ENCODE results near the gene LPP. TPM values are rescaled to one million over a fixed set of nuclear protein-coding genes. Genes with fewer than 3 reads are reported as not detected.

LPP gene
- polyA plus RNA-seq, 3 donors = 14.1 to 23.2 (median 15.3) TPM

GRCh38 chr3:188769831-188770230 is 615.9 kb downstream of the LPP start:
- WGBS (ENCODE audit: insufficient coverage) = no CpG with 5 or more reads among the region's 3 CpGs
- DNase-seq = no peak
- Mint-ChIP-seq H3K4me3 (no peak overlapping the region), H3K36me3 (peaks cover 7 to 10% of the 10 kb centered on the region in 2 donors), H3K4me1 (peaks cover 9% of the 10 kb centered on the region), H3K27ac (no peak overlapping the region), H3K27me3 (ENCODE audit: low read depth in 3 of 3) (no peaks in the 10 kb centered on the region), H3K9me3 (peaks cover 0 to 3% (median 0%) of the 10 kb centered on the region in 7 donors)
- no peak overlapping the region for H3K4me3 ChIP-seq (replicated peaks in 1 of 3; ENCODE audit: low read depth in 2 of 3, low read length in 3 of 3)
- no peak overlapping the region for H3K9ac ChIP-seq (ENCODE audit: insufficient read depth, low read length, poor library complexity, severe bottlenecking)
- H4K20me1 ChIP-seq (ENCODE audit: insufficient read depth, low read length) = no peaks in the 10 kb centered on the region
- intact Hi-C loops (cut with micrococcal nuclease) = no loop called here
- no peak overlapping the region for H2AFZ ChIP-seq (ENCODE audit: insufficient read depth, low read depth, low read length, poor library complexity, severe bottlenecking)
- no peaks in the 10 kb centered on the region for H3K79me2 ChIP-seq (ENCODE audit: insufficient read depth, low read length)
- H3K4me2 ChIP-seq (replicated peaks; ENCODE audit: extremely low read depth, low read length, poor library complexity, severe bottlenecking) = no peak overlapping the region
- no peak for TF ChIP-seq CTCF (IDR thresholded peaks at IDR 0.05)
- no peaks in the 10 kb centered on the region for H3K9me3 ChIP-seq (replicated peaks in 1 of 2; ENCODE audit: control insufficient read depth in 1 of 2, insufficient read depth in 1 of 2, low read length in 2 of 2)
- H3K4me1 ChIP-seq (ENCODE audit: control insufficient read depth in 1 of 2, insufficient read depth in 2 of 2, low read length in 2 of 2) = peaks cover 0 to 4% of the 10 kb centered on the region in 2 donors
- H3K27ac ChIP-seq (ENCODE audit: low read depth in 1 of 2, low read length in 2 of 2) = no peak overlapping the region
- H3K27me3 ChIP-seq (ENCODE audit: control insufficient read depth in 2 of 2, insufficient read depth in 2 of 2, low read length in 2 of 2) = no peaks in the 10 kb centered on the region
- H3K36me3 ChIP-seq (replicated peaks in 1 of 2; ENCODE audit: control insufficient read depth in 1 of 2, insufficient read depth in 2 of 2, low read length in 2 of 2) = no peaks in the 10 kb centered on the region

- Mint-ChIP-seq H3K4me1 (peaks cover 5% of the 10 kb centered on the region), H3K4me3 (no peak overlapping the region), H3K27ac (no peak overlapping the region), H3K9me3 (peaks cover 0 to 4% (median 0%) of the 10 kb centered on the region in 7 donors), H3K27me3 (ENCODE audit: low read depth in 3 of 3) (no peaks in the 10 kb centered on the region), H3K36me3 (peaks cover 3 to 10% of the 10 kb centered on the region in 2 donors)
- DNase-seq = no peak
- Histone ChIP-seq H3K79me2 (ENCODE audit: insufficient read depth, low read length) (no peaks in the 10 kb centered on the region), H3K4me2 (replicated peaks; ENCODE audit: extremely low read depth, low read length, poor library complexity, severe bottlenecking) (no peak overlapping the region), H3K36me3 (replicated peaks in 1 of 2; ENCODE audit: control insufficient read depth in 1 of 2, insufficient read depth in 2 of 2, low read length in 2 of 2) (no peaks in the 10 kb centered on the region), H3K9ac (ENCODE audit: insufficient read depth, low read length, poor library complexity, severe bottlenecking) (no peak overlapping the region), H4K20me1 (ENCODE audit: insufficient read depth, low read length) (no peaks in the 10 kb centered on the region), H3K27ac (ENCODE audit: low read depth in 1 of 2, low read length in 2 of 2) (no peak overlapping the region), H3K4me3 (replicated peaks in 1 of 3; ENCODE audit: low read depth in 2 of 3, low read length in 3 of 3) (no peak overlapping the region), H2AFZ (ENCODE audit: insufficient read depth, low read depth, low read length, poor library complexity, severe bottlenecking) (no peak overlapping the region), H3K9me3 (replicated peaks in 1 of 2; ENCODE audit: control insufficient read depth in 1 of 2, insufficient read depth in 1 of 2, low read length in 2 of 2) (no peaks in the 10 kb centered on the region), H3K27me3 (ENCODE audit: control insufficient read depth in 2 of 2, insufficient read depth in 2 of 2, low read length in 2 of 2) (no peaks in the 10 kb centered on the region), H3K4me1 (ENCODE audit: control insufficient read depth in 1 of 2, insufficient read depth in 2 of 2, low read length in 2 of 2) (no peaks in the 10 kb centered on the region)
- intact Hi-C loops (cut with micrococcal nuclease) = no loop called here
- WGBS (ENCODE audit: insufficient coverage) = no CpG with 5 or more reads among the region's 3 CpGs
- TF ChIP-seq CTCF (IDR thresholded peaks at IDR 0.05) = no peak
These were observed 618.9 kb downstream of the LPP start for GRCh38 chr3:188772886-188773285.

Measured in CD14-positive monocyte (primary cell).